RWPE2 (cell line): Measurements from ENCODE around the gene PIK3R5.

ENCODE experiments used
- ATAC-seq: fragments of 200-7000 bp; cut with Tn5 transposase; 3 replicates; pipeline ENCODE4 v1.9.1; 2021; ENCODE audit warnings: low read depth
- DNase-seq: peaks from one replicate; pipeline ENCODE4 v3.0.0-alpha.2; 2020; ENCODE audit warnings: low spot score
- H3K27ac ChIP-seq: fragments of 450-650 bp; 2 replicates; pipeline ENCODE4 v1.5.1; 2017; ENCODE audit warnings: mild to moderate bottlenecking; ENCODE audit not compliant: poor library complexity, severe bottlenecking
- H3K27me3 ChIP-seq: fragments of 250-450 bp; sonication (Bioruptor Pico); 2 replicates; pipeline ENCODE4 v1.5.1; 2021; ENCODE audit warnings: mild to moderate bottlenecking, moderate library complexity; ENCODE audit not compliant: insufficient read depth, poor library complexity, severe bottlenecking
- H3K36me3 ChIP-seq: fragments of 250-450 bp; sonication (Bioruptor Pico); 2 replicates; pipeline ENCODE4 v1.5.1; 2020; ENCODE audit warnings: low read depth, mild to moderate bottlenecking, moderate library complexity
- H3K4me1 ChIP-seq: fragments of 250-450 bp; sonication (Bioruptor Pico); 2 replicates; pipeline ENCODE4 v1.5.1; 2021; ENCODE audit warnings: mild to moderate bottlenecking, moderate library complexity; ENCODE audit not compliant: insufficient read depth, poor library complexity, severe bottlenecking
- H3K4me3 ChIP-seq: fragments of 250-450 bp; sonication (Bioruptor Pico); 2 replicates; pipeline ENCODE4 v1.5.1; 2021; ENCODE audit warnings: mild to moderate bottlenecking, moderate library complexity; ENCODE audit not compliant: severe bottlenecking
- H3K9me3 ChIP-seq: fragments of 250-450 bp; sonication (Bioruptor Pico); 2 replicates; pipeline ENCODE4 v1.5.1; 2021; ENCODE audit warnings: mild to moderate bottlenecking, moderate library complexity; ENCODE audit not compliant: severe bottlenecking
- TF ChIP-seq, protein P1 (sequence below): fragments of 450-650 bp; IDR thresholded peaks from one replicate; pipeline ENCODE4 v1.5.1; 2017; ENCODE audit warnings: mild to moderate bottlenecking, moderate library complexity; ENCODE audit not compliant: poor library complexity, severe bottlenecking

Gene PIK3R5

DNA sequence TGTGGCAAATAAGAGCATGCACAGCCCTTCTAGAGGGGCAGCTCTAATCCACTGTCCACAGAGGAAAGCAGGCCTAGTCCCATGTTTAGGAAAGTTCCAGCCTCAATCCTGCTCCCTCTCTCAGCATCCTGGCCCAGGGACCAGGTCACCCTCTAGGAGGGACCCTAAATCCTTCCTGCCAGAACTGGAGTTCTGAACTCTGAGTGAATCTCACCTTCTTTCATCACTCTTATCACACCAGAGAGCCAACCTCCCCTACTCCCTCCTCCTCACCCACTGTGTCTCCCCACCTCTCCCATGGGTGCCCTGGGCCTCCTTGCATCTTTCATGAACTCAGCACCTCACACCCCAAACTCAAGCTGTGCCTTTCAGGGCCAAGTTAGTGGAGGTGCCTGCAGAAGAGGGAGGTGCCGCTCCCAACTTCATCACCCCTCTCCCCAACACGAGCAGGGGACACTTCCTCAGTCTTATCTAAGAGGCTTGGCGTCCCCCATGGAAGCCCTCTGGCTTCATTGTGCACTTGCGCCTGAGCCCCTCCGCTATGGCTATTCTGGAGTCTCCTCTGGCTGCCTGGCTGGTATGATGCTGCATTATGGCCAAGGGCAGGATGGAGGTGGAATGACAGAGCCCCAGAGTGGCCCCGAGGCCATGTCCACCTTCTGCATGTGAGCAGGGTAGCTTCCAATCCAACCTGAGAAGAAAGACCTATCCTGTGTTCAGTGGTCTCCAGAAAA is 129.7 kb downstream of the PIK3R5 start:
- Histone ChIP-seq H3K27ac (no peak overlapping the region), H3K4me1 (no peaks in the 10 kb centered on the region), H3K36me3 (no peaks in the 10 kb centered on the region), H3K27me3 (no peaks in the 10 kb centered on the region), H3K9me3 (no peaks in the 10 kb centered on the region), H3K4me3 (no peak overlapping the region)
- ATAC-seq (no peak), DNase-seq (no peak)
- TF ChIP-seq, protein P1, sequence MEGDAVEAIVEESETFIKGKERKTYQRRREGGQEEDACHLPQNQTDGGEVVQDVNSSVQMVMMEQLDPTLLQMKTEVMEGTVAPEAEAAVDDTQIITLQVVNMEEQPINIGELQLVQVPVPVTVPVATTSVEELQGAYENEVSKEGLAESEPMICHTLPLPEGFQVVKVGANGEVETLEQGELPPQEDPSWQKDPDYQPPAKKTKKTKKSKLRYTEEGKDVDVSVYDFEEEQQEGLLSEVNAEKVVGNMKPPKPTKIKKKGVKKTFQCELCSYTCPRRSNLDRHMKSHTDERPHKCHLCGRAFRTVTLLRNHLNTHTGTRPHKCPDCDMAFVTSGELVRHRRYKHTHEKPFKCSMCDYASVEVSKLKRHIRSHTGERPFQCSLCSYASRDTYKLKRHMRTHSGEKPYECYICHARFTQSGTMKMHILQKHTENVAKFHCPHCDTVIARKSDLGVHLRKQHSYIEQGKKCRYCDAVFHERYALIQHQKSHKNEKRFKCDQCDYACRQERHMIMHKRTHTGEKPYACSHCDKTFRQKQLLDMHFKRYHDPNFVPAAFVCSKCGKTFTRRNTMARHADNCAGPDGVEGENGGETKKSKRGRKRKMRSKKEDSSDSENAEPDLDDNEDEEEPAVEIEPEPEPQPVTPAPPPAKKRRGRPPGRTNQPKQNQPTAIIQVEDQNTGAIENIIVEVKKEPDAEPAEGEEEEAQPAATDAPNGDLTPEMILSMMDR = no peak

GRCh38 chr17:8835106-8835505 is 130.4 kb downstream of the PIK3R5 start:
- TF ChIP-seq, protein P1 = no peak

DNA sequence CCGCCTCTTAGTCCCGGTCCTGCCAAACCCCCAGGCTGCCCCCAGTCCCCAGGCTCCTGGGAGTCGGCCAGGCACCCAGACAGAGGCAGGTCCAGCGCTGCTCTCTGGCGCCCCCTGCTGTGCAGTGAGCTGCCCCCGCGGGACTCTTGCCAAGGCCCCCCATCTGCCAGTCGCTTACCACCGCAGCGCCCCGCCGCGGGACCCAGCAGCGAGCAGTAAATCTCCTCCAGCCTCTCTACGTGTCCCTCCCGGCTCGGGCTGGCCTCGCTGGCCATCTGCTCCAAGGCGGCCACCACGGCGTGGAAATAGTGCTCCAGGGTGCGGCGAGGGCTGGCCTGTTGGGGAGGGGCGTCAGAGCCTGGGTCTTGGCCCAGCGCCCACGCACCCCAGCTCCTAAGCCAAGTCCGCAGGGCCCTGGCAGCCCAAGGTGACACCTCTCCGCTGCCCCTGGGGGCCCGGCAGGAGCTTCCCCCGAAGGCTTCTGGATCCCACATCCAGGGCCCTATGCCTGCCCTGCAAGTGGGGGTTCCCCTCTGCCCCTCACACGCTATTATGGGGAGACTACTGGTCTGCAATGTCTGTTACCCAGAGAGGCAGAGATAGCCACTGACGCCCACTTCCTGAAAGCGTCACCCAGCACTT is 132.7 kb downstream of the PIK3R5 start:
- TF ChIP-seq, protein P1 = peak; percentile 42
- H3K27ac ChIP-seq = no peak overlapping the region
- no peak for ATAC-seq
- H3K4me3 ChIP-seq = no peak overlapping the region
- no peaks in the 10 kb centered on the region for H3K4me1 ChIP-seq
- H3K27me3 ChIP-seq = no peaks in the 10 kb centered on the region
- no peaks in the 10 kb centered on the region for H3K36me3 ChIP-seq
- no peak for DNase-seq
- H3K9me3 ChIP-seq = no peaks in the 10 kb centered on the region

More at GRCh38 chr17:8835106-8835505, 130.4 kb downstream of the PIK3R5 start:
- Histone ChIP-seq H3K27me3 (no peaks in the 10 kb centered on the region), H3K36me3 (no peaks in the 10 kb centered on the region), H3K4me1 (no peaks in the 10 kb centered on the region), H3K27ac (no peak overlapping the region), H3K9me3 (no peaks in the 10 kb centered on the region), H3K4me3 (no peak overlapping the region)
- DNase-seq (no peak), ATAC-seq (no peak)

DNA sequence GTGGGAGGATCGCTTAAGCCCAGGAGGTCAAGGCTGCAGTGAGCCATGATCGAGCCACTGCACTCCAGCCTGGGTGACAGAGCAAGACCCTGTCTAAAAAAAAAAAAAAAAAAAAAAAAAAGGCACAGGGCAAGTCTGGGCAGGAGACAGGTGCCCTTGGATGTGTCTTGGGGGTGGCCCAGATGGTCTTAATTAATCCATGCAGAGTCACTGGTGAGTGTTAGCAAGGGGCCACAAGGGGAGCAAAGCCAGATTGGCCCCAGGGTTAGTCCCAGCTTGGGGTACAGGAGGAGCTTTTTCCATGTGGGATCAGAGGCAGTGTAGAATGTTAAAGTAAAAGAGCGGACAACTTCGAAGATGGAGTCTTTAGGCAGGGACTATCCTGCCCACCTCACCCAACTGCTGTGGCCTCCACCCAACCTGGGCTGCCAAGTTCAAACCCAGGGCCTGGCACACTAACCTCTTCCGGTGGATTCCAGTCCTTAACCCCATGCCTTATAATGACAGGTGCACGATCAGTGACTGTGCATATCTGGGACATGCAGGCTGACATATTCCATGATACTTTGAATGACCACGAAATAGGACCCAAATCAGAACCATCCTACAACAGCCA is 134.2 kb downstream of the PIK3R5 start:
- Histone ChIP-seq H3K4me3 (no peak overlapping the region), H3K27ac (no peak overlapping the region), H3K9me3 (no peaks in the 10 kb centered on the region), H3K27me3 (no peaks in the 10 kb centered on the region), H3K36me3 (no peaks in the 10 kb centered on the region), H3K4me1 (no peaks in the 10 kb centered on the region)
- TF ChIP-seq, protein P1 = no peak
- DNase-seq = no peak
- no peak for ATAC-seq
